HepG2 (cell line): ENCODE measurements around the gene SRP9.

Experiments used
- CREB1 ChIP-seq, 2 experiments: fragments of 450-650 bp in 1 of 2; IDR thresholded peaks; 2 replicates each; pipeline ENCODE4 v1.6.1; 2016 to 2017; ENCODE audit warnings: control low read depth in 1 of 2, mild to moderate bottlenecking in 1 of 2, missing compliant biosample characterization in 1 of 2, missing genetic modification characterization in 1 of 2
- EHMT2 ChIP-seq: fragments of 200-600 bp; sonication (generic); IDR thresholded peaks from 2 replicates; pipeline ENCODE4 v1.7.0; 2017; ENCODE audit warnings: antibody characterized with exemption, low read depth, low read length, borderline replicate concordance
- FOXA3 ChIP-seq: IDR thresholded peaks from 2 replicates; pipeline ENCODE4 v1.6.1; 2016; ENCODE audit warnings: missing genetic modification reagents, missing compliant biosample characterization
- MXD1 ChIP-seq: sonication (generic); formaldehyde crosslinking; IDR thresholded peaks from 2 replicates; pipeline ENCODE4 v1.4.0; 2020; ENCODE audit warnings: mild to moderate bottlenecking, missing genetic modification reagents
- PHB2 ChIP-seq: fragments of 450-650 bp; IDR thresholded peaks from 2 replicates; pipeline ENCODE4 v1.6.1; 2018; ENCODE audit not compliant: partially characterized antibody
- REST ChIP-seq, 2 experiments: IDR thresholded peaks; 2 replicates each; pipeline ENCODE4 v1.6.1; 2011 to 2012; ENCODE audit warnings: low read length in 2 of 2, borderline replicate concordance in 1 of 2, low read depth in 1 of 2, mild to moderate bottlenecking in 1 of 2, moderate library complexity in 1 of 2
- SSRP1 ChIP-seq: IDR thresholded peaks from 2 replicates; pipeline ENCODE4 v1.6.1; 2016; ENCODE audit warnings: control low read depth
- TCF7L2 ChIP-seq: IDR thresholded peaks from 2 replicates; pipeline ENCODE4 v1.6.1; 2011; ENCODE audit warnings: mild to moderate bottlenecking, low read depth, low read length, moderate library complexity
- ZNF772 ChIP-seq: sonication (generic); formaldehyde crosslinking; IDR thresholded peaks from 2 replicates; pipeline ENCODE4 v1.5.0; 2020; ENCODE audit warnings: mild to moderate bottlenecking, missing genetic modification reagents
- ZNF816 ChIP-seq: sonication (generic); formaldehyde crosslinking; IDR thresholded peaks from 2 replicates; pipeline ENCODE4 v1.8.0; 2022; ENCODE audit warnings: missing genetic modification reagents, mild to moderate bottlenecking, borderline replicate concordance
- TF ChIP-seq, protein P1 (sequence below): sonication (generic); formaldehyde crosslinking; IDR thresholded peaks from 2 replicates; pipeline ENCODE4 v1.4.0; 2020; ENCODE audit warnings: missing genetic modification reagents

DNA sequence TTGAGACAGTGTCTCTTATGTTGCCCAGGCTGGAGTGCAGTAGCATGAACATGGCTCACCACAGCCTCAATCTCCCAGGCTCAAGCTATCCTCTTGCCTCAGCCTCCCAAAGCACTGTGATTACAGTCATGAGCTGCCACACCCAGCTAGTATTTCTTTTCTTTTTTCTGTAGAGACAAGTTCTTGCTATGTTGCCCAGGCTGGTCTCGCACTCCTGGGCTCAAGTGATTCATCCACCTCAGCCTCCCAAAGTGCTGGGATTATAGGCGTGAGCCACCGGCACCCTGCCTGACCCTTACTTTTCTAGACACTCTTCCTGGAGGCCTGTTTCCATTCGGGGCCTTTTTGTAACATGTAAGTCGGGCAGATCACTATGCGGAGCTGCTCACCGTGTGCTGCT, 30.1 kb upstream of the SRP9 start:
- TF ChIP-seq MXD1 (CRISPR knock-in tag) (no peak), CREB1 (IDR thresholded peaks at IDR 0.05) (no peak), CREB1 (CRISPR knock-in tag; IDR thresholded peaks at IDR 0.05) (no peak), TCF7L2 (no peak), EHMT2 (no peak), FOXA3 (CRISPR knock-in tag) (no peak), ZNF772 (CRISPR knock-in tag) (no peak), REST (IDR thresholded peaks at IDR 0.05; ENCODE audit: borderline replicate concordance in 1 of 2, low read depth in 1 of 2, low read length in 2 of 2) (no peak), PHB2 (no peak), ZNF816 (CRISPR knock-in tag) (no peak), SSRP1 (CRISPR knock-in tag) (no peak)
- TF ChIP-seq, protein P1, sequence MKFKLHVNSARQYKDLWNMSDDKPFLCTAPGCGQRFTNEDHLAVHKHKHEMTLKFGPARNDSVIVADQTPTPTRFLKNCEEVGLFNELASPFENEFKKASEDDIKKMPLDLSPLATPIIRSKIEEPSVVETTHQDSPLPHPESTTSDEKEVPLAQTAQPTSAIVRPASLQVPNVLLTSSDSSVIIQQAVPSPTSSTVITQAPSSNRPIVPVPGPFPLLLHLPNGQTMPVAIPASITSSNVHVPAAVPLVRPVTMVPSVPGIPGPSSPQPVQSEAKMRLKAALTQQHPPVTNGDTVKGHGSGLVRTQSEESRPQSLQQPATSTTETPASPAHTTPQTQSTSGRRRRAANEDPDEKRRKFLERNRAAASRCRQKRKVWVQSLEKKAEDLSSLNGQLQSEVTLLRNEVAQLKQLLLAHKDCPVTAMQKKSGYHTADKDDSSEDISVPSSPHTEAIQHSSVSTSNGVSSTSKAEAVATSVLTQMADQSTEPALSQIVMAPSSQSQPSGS, result no peak
